Uterus (tissue), 2 donors: ENCODE data around the gene NUDT1.

Source experiments
- POLR2A ChIP-seq, 2 donors: fragments of 450-650 bp; IDR thresholded peaks; one replicate each; pipeline ENCODE4 v1.6.1; 2016; ENCODE audit warnings: antibody characterized with exemption in 2 of 2, mild to moderate bottlenecking in 1 of 2, moderate library complexity in 1 of 2
- TF ChIP-seq, protein P1 (sequence below), 4 experiments: fragments of 200-600 bp in 2 of 4; fragments of 450-650 bp in 2 of 4; sonication (generic) in 2 of 4; IDR thresholded peaks; one replicate each; pipeline ENCODE4 v1.5.1; 2016 to 2019; ENCODE audit warnings: antibody characterized with exemption in 4 of 4, mild to moderate bottlenecking in 2 of 4, moderate library complexity in 1 of 4

DNA sequence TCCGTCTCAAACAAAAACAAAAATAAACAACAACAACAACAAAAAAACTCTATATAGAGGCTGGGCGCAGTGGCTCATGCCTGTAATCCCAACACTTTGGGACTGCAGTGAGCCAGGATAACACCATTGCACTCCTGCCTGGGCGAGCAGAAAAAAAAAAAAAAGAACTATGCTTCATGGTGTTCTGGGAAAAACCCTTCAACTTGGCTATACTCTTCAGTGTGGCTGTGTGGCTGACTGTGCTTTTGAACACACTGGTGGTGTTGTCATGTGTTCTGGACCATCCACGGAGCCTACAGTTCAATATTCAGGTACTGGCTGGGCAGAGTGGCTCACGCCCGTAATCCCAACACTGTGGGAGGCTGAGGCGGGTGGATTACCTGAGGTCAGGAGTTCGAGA lies 45.7 kb downstream of the NUDT1 start:
- TF ChIP-seq, protein P1, sequence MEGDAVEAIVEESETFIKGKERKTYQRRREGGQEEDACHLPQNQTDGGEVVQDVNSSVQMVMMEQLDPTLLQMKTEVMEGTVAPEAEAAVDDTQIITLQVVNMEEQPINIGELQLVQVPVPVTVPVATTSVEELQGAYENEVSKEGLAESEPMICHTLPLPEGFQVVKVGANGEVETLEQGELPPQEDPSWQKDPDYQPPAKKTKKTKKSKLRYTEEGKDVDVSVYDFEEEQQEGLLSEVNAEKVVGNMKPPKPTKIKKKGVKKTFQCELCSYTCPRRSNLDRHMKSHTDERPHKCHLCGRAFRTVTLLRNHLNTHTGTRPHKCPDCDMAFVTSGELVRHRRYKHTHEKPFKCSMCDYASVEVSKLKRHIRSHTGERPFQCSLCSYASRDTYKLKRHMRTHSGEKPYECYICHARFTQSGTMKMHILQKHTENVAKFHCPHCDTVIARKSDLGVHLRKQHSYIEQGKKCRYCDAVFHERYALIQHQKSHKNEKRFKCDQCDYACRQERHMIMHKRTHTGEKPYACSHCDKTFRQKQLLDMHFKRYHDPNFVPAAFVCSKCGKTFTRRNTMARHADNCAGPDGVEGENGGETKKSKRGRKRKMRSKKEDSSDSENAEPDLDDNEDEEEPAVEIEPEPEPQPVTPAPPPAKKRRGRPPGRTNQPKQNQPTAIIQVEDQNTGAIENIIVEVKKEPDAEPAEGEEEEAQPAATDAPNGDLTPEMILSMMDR (IDR thresholded peaks at IDR 0.05) = no peak
- TF ChIP-seq POLR2A (IDR thresholded peaks at IDR 0.05) = no peak
